ENCODE measurements around the gene OAF.

DNA sequence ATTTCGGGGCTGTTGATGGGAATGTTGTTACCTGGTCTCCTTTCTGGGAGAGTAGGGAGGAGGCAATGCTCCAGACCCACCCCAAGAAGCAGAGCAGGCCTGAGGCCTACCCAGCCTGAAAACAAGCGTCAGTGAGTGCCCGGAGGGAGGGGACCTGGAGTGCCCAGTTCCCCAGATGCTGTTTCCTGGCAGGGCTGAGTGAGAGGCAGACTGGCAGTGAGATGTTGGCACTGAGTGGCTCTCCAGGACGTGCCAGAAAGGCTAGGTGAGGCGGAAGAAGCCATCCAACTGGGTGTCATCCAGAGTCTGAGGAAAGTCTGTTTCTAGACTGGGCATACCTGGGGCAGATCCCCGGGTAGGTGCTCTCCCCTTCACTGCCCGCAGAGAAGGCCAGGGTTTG lies 30.4 kb downstream of the OAF start:
- TF ChIP-seq, protein P1, sequence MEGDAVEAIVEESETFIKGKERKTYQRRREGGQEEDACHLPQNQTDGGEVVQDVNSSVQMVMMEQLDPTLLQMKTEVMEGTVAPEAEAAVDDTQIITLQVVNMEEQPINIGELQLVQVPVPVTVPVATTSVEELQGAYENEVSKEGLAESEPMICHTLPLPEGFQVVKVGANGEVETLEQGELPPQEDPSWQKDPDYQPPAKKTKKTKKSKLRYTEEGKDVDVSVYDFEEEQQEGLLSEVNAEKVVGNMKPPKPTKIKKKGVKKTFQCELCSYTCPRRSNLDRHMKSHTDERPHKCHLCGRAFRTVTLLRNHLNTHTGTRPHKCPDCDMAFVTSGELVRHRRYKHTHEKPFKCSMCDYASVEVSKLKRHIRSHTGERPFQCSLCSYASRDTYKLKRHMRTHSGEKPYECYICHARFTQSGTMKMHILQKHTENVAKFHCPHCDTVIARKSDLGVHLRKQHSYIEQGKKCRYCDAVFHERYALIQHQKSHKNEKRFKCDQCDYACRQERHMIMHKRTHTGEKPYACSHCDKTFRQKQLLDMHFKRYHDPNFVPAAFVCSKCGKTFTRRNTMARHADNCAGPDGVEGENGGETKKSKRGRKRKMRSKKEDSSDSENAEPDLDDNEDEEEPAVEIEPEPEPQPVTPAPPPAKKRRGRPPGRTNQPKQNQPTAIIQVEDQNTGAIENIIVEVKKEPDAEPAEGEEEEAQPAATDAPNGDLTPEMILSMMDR (IDR thresholded peaks at IDR 0.05), result no peak
- TF ChIP-seq EP300 (IDR thresholded peaks at IDR 0.05), result no peak
